ENCODE data around the gene KLHL14.

Gene KLHL14

DNA sequence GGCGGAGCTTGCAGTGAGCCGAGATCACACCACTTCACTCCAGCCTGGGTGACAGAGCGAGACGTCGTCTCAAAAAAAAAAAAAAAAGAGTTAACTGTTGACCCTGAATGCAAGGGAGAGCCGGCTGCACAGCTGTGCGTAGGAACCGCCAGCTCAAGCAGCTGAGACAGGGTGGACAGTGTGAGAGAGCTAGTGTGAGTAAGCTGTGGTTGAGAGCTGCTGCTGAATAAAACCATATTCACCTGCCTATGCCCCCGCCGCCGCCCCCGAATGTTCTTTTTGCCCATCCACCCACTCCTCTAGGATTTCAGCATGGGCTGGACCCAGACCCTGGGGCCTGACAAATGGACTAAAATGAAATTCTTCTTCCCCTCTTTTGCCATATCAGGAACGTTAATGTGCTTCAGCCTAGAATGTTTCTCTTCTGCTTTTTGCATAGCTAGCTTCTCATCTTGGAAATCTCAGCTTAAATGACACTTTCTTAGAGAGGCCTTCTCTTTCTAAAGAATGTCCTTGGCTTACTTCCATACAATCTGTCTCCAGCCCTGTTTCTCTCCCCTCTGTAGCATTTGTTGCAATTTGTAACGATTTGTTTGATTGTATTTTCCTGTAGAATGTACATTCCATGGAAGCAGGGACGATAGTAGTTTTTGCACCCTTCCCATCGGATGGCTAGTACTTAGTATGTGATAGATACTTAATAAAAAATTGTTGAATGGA lies 142.7 kb downstream of the KLHL14 start:
- no peak for DNase-seq

DNA sequence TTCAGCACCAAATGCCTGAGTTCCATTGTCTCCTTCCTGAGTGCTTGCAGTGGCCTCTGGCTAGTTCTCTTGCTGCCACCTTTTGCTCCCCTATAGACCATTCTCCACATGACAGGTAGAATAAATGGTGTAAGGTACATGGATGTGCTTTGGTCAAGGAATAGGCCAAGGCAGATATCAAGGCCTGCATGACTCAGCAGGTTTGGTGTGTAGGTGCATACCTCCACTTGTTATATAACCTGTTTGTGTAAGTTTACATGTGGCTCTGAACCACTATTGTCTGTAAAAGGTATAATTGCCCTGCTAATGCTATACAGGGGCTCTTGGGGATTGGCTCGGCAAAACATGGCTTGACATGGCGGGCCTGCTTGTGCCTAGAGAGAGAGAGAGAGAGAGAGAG lies 143.5 kb downstream of the KLHL14 start:
- no peak for DNase-seq

DNA sequence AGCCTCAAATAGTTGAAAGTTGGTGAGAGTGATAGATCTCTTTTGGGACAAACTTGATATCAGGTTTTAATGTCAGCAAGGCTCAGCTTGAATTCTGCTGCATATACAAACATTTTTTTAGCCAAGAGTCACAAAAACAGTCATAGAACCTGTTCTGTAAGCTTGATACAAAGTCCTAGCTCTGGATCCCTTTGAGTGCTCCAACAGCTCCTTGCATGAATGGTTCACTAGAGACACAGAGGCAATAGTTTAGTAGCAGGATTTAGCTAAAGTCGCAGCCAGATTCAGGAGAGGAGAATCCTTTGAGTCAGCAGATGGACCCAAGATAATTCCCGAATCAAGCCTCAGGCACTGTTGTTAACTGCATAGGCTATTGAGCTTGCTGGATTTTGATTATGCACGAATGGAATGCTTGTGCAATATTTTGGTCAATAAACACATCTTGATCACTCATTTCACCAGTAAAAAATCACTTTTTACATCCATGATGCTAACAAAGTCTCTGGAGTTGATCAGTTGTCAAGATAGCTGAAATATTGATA lies 148.6 kb downstream of the KLHL14 start:
- no peak for DNase-seq

DNA sequence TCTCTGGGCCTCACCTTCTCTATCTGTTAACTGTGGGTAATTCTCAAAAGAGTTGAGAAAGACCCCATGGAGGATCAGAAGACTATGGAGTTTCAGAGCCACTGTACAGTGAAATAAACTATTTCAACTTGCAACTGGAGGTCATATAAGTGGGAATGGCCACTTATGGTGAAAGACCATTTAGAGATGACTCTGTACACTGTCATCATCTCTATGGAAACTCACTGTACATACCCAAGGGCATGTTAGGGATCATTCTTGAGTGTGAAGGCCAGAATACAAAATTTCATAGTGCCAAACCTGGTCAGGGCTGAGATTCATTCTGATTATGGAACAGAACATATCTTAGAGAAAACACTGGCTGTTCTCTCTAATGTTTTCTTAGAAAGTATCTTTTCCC lies 149.3 kb downstream of the KLHL14 start:
- no peak for DNase-seq

Measured in DMS153 (cell line).